GM21529 (cell line): ENCODE measurements around the gene SPAG16.

Source experiments
- ATAC-seq: cut with Tn5 transposase; IDR thresholded peaks from one replicate; pipeline ENCODE4 v1.9.1; 2021; ENCODE audit not compliant: unreplicated experiment

Gene SPAG16

DNA sequence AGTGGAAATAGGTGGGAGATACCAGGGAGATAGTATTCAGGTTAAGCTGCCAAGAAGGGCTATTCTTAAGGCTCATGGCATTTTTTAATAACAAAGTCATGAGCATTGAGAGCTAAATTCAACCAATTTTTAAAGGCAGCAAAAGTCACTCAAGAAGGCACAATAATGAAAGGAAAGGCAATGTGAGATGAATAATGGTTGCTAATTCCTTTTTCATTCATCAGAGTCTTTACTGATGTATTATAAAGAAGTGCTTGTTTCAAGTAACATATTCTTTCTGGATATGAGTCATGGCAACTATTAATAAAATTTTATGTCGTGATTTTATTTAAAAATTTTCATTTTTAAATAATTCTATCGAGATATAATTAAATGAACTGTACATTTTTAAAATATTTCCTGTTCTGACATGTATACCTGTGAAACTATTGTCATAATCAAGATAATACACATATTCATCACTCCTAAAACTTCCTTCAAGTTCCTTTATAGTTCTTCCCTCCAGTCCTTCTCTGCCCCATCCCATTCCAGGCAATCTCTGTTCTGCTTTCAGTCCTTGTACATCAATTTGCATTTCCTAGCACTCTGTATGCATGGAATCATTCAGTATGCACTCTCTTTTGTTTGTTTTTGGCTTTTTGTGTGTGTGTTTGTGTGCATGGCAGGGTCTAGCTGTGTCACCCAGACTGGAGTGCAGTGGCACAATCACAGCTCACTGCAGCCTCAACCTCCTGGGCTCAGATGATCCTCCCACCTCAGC, 1167.4 kb downstream of the SPAG16 start:
- no peak for ATAC-seq
